ENCODE measurements around the gene LMOD2.
A peak's percentile ranks its signal among the peaks of the same experiment; 100 is the strongest.

The LMOD2 gene

DNA sequence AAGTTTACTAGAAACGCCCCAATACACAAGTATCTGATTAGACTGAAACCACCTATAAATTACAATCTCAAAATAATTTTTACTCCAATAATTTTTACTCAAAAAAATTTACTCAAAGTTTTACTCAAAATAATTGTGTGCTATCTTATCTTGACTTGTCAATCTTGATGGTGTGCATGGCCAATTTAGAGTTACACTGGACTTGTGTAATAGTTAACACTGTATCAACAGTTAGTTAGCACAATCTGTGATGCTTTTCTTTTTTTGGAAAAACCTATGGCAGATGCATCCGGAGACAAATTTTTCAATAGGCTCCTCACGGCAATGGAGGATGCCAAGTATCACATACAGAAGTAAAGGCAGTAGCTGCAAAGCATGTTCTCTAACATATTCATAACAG is 24.9 kb downstream of the LMOD2 start:
- POLR2A ChIA-PET = no interaction called here
- CTCF ChIA-PET = interaction anchor here (1.3 to 2.9 kb wide), 3 partner anchors 11 to 185 kb away, joined by 3 to 9 read pairs (median 5); no protein-coding TSS in a partner anchor

DNA sequence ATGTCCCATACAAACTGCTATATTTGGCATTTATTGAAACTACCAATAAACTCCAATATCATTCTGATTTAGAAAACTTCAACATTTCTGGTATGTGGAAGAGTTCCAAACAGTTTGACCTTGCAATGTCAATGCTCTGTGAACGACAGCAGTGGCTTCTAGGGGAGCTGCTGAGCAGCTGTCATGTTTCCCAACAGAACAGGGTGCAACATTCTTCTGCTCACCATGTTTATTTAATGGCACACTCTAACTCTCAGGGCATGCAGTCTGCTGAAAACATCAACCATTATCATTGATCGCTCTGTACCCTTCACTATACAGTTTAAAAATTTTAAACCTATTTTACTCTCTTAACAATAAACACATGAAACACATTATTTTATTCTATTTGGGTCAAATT is 25.9 kb downstream of the LMOD2 start:
- ChIA-PET CTCF (interaction anchor here (0.6 to 2.9 kb wide), 12 partner anchors 12 to 193 kb away, joined by 3 to 9 read pairs (median 4); partner anchors contain the start of gene WASL), POLR2A (no interaction called here)
- 100% methylated on average over 1 of the region's 2 CpGs for WGBS (ENCODE audit: insufficient coverage)
- no peaks in the 10 kb centered on the region for H3K4me1 ChIP-seq (ENCODE audit: control extremely low read depth in 1 of 4, control insufficient read depth in 4 of 4, insufficient read depth in 4 of 4, low read length in 3 of 4)
- no peaks in the 10 kb centered on the region for H3K27me3 ChIP-seq (replicated peaks in 2 of 5; ENCODE audit: control insufficient read depth in 4 of 5, insufficient read depth in 5 of 5, low read length in 4 of 5)
- H3K27ac ChIP-seq (ENCODE audit: insufficient read depth in 1 of 2, low read depth in 1 of 2, low read length in 2 of 2, poor library complexity in 1 of 2, severe bottlenecking in 2 of 2) = no peak overlapping the region
- no peak for DNase-seq
- H3K36me3 ChIP-seq (ENCODE audit: control insufficient read depth in 4 of 4, insufficient read depth in 4 of 4, low read length in 3 of 4) = peaks cover 8 to 22% (median 14%) of the 10 kb centered on the region in 4 experiments
- no peak overlapping the region for H3K4me3 ChIP-seq (ENCODE audit: control insufficient read depth in 1 of 7, extremely low read depth in 1 of 7, insufficient read depth in 4 of 7, low read depth in 2 of 7, low read length in 6 of 7)
- H3K9me3 ChIP-seq (ENCODE audit: control extremely low read depth in 1 of 5, control insufficient read depth in 4 of 5, insufficient read depth in 2 of 5, low read depth in 1 of 5, low read length in 4 of 5) = no peaks in the 10 kb centered on the region

More for the DNA sequence above, 24.9 kb downstream of the LMOD2 start:
- H3K36me3 ChIP-seq (ENCODE audit: control insufficient read depth in 4 of 4, insufficient read depth in 4 of 4, low read length in 3 of 4) = peaks cover 8 to 22% (median 14%) of the 10 kb centered on the region in 4 experiments
- no peaks in the 10 kb centered on the region for H3K9me3 ChIP-seq (ENCODE audit: control extremely low read depth in 1 of 5, control insufficient read depth in 4 of 5, insufficient read depth in 2 of 5, low read depth in 1 of 5, low read length in 4 of 5)
- H3K27me3 ChIP-seq (replicated peaks in 2 of 5; ENCODE audit: control insufficient read depth in 4 of 5, insufficient read depth in 5 of 5, low read length in 4 of 5) = no peaks in the 10 kb centered on the region
- no CpG with 5 or more reads among the region's 3 CpGs for WGBS (ENCODE audit: insufficient coverage)
- DNase-seq = no peak
- no peak overlapping the region for H3K27ac ChIP-seq (ENCODE audit: insufficient read depth in 1 of 2, low read depth in 1 of 2, low read length in 2 of 2, poor library complexity in 1 of 2, severe bottlenecking in 2 of 2)
- H3K4me1 ChIP-seq (ENCODE audit: control extremely low read depth in 1 of 4, control insufficient read depth in 4 of 4, insufficient read depth in 4 of 4, low read length in 3 of 4) = no peaks in the 10 kb centered on the region
- no peak overlapping the region for H3K4me3 ChIP-seq (ENCODE audit: control insufficient read depth in 1 of 7, extremely low read depth in 1 of 7, insufficient read depth in 4 of 7, low read depth in 2 of 7, low read length in 6 of 7)

DNA sequence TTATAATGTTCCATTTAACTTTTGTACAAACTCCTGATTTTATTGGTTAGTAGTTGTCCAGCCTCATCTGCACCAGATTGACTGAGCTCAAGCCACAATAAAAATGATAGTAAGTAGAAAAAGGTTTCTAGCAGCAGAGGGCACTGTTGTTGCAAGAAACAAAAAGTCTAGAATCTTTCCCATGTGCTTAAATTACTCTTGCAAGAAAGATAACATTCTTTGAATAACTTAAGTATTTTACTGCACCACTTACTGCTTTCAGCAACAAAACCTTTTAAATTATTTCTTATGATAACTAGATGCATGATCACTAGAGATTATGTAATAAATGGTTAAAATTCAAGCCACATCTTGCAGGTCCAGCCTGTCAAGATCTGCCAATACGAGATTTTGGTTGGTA is 27.0 kb downstream of the LMOD2 start:
- CTCF ChIA-PET = interaction anchor here (0.7 to 1.6 kb wide), 14 partner anchors 8 to 192 kb away, joined by 3 to 7 read pairs (median 4); no protein-coding TSS in a partner anchor
- DNase-seq = peak; percentile 48 to 76 (median 71)
- Histone ChIP-seq H3K36me3 (ENCODE audit: control insufficient read depth in 4 of 4, insufficient read depth in 4 of 4, low read length in 3 of 4) (peaks cover 11 to 29% (median 17%) of the 10 kb centered on the region in 4 experiments), H3K9me3 (ENCODE audit: control extremely low read depth in 1 of 5, control insufficient read depth in 4 of 5, insufficient read depth in 2 of 5, low read depth in 1 of 5, low read length in 4 of 5) (no peaks in the 10 kb centered on the region), H3K4me3 (ENCODE audit: control insufficient read depth in 1 of 7, extremely low read depth in 1 of 7, insufficient read depth in 4 of 7, low read depth in 2 of 7, low read length in 6 of 7) (no peak overlapping the region), H3K27ac (ENCODE audit: insufficient read depth in 1 of 2, low read depth in 1 of 2, low read length in 2 of 2, poor library complexity in 1 of 2, severe bottlenecking in 2 of 2) (no peak overlapping the region), H3K27me3 (replicated peaks in 2 of 5; ENCODE audit: control insufficient read depth in 4 of 5, insufficient read depth in 5 of 5, low read length in 4 of 5) (no peaks in the 10 kb centered on the region), H3K4me1 (ENCODE audit: control extremely low read depth in 1 of 4, control insufficient read depth in 4 of 4, insufficient read depth in 4 of 4, low read length in 3 of 4) (no peaks in the 10 kb centered on the region)
- no CpG with 5 or more reads among the region's 1 CpG for WGBS (ENCODE audit: insufficient coverage)
- POLR2A ChIA-PET = no interaction called here

DNA sequence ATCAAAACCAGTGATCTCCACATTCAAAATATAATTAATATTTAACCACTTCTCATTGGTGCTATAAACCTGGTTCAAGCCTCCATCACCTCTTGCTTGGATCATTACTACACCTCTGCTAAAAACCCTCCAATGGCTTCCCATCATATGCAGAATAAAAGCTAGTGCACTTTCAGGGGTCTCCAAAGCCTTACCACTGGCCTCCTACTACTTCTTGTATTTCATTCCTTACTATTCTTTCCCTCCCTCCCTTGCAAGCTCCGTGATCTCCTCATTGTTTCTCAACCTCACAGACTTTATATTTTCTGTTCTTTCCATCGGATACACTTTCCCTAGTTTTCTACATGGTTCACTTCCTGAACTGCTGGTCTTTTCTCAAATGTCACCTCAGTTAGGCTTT is 31.5 kb downstream of the LMOD2 start:
- CTCF ChIA-PET = interaction anchor here (1.3 kb wide), 1 partner anchor 178 kb away, joined by 4 read pairs; no protein-coding TSS in a partner anchor
- Histone ChIP-seq H3K4me3 (ENCODE audit: control insufficient read depth in 1 of 7, extremely low read depth in 1 of 7, insufficient read depth in 4 of 7, low read depth in 2 of 7, low read length in 6 of 7) (no peak overlapping the region), H3K36me3 (ENCODE audit: control insufficient read depth in 4 of 4, insufficient read depth in 4 of 4, low read length in 3 of 4) (peaks cover 9 to 38% (median 28%) of the 10 kb centered on the region in 4 experiments), H3K9me3 (ENCODE audit: control extremely low read depth in 1 of 5, control insufficient read depth in 4 of 5, insufficient read depth in 2 of 5, low read depth in 1 of 5, low read length in 4 of 5) (no peaks in the 10 kb centered on the region), H3K27ac (ENCODE audit: insufficient read depth in 1 of 2, low read depth in 1 of 2, low read length in 2 of 2, poor library complexity in 1 of 2, severe bottlenecking in 2 of 2) (no peak overlapping the region), H3K27me3 (replicated peaks in 2 of 5; ENCODE audit: control insufficient read depth in 4 of 5, insufficient read depth in 5 of 5, low read length in 4 of 5) (no peaks in the 10 kb centered on the region), H3K4me1 (ENCODE audit: control extremely low read depth in 1 of 4, control insufficient read depth in 4 of 4, insufficient read depth in 4 of 4, low read length in 3 of 4) (no peaks in the 10 kb centered on the region)
- DNase-seq = no peak
- WGBS (ENCODE audit: insufficient coverage) = 100% methylated on average over 2 of the region's 2 CpGs
- POLR2A ChIA-PET = no interaction called here

DNA sequence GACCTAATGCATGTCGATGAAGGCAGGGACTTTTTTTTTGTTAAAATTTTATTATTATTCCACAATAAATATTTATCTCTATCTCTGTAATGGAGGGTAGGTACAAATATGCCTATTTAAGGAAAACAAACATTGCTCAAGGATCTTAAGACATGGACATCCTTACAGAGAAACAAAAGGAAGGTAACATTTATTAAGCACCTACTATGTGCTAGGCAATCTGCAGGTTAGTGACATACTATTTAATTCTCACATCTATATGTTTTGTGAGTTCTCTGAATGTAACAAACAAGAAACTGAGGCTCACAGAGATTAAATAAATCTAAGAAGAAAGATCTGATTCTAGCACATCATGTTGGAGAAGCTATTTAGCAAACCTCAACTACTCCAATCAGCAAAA is 32.1 kb downstream of the LMOD2 start:
- Histone ChIP-seq H3K4me3 (ENCODE audit: control insufficient read depth in 1 of 7, extremely low read depth in 1 of 7, insufficient read depth in 4 of 7, low read depth in 2 of 7, low read length in 6 of 7) (no peak overlapping the region), H3K9me3 (ENCODE audit: control extremely low read depth in 1 of 5, control insufficient read depth in 4 of 5, insufficient read depth in 2 of 5, low read depth in 1 of 5, low read length in 4 of 5) (no peaks in the 10 kb centered on the region), H3K27ac (ENCODE audit: insufficient read depth in 1 of 2, low read depth in 1 of 2, low read length in 2 of 2, poor library complexity in 1 of 2, severe bottlenecking in 2 of 2) (no peak overlapping the region), H3K4me1 (ENCODE audit: control extremely low read depth in 1 of 4, control insufficient read depth in 4 of 4, insufficient read depth in 4 of 4, low read length in 3 of 4) (no peaks in the 10 kb centered on the region), H3K36me3 (ENCODE audit: control insufficient read depth in 4 of 4, insufficient read depth in 4 of 4, low read length in 3 of 4) (peaks cover 11 to 43% (median 32%) of the 10 kb centered on the region in 4 experiments), H3K27me3 (replicated peaks in 2 of 5; ENCODE audit: control insufficient read depth in 4 of 5, insufficient read depth in 5 of 5, low read length in 4 of 5) (no peaks in the 10 kb centered on the region)
- WGBS (ENCODE audit: insufficient coverage) = no CpG with 5 or more reads among the region's 1 CpG
- ChIA-PET CTCF (interaction anchor here (0.6 to 1.1 kb wide), 2 partner anchors 177 to 184 kb away, joined by 3 read pairs; no protein-coding TSS in a partner anchor), POLR2A (no interaction called here)
- DNase-seq = no peak

DNA sequence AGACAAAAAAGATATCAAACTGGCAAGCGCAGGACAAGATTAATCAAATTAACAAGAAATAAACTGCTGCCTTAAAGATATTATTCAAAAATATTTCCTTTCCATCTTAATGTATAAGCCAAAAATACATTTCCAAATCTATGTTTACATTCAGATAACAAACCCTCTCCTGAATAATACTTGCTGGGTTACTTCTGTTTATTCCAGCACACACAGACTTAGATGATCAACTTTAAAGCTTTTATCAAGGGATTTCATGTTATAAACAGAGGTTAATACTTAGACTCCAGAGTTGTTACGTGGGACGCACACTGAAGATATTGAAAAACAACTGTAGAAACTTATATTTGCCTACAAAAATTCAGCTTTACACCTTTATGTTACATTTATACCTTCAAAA is 33.6 kb downstream of the LMOD2 start:
- Histone ChIP-seq H3K36me3 (ENCODE audit: control insufficient read depth in 4 of 4, insufficient read depth in 4 of 4, low read length in 3 of 4) (peaks cover 13 to 42% (median 25%) of the 10 kb centered on the region in 4 experiments), H3K27ac (ENCODE audit: insufficient read depth in 1 of 2, low read depth in 1 of 2, low read length in 2 of 2, poor library complexity in 1 of 2, severe bottlenecking in 2 of 2) (no peak overlapping the region)

DNA sequence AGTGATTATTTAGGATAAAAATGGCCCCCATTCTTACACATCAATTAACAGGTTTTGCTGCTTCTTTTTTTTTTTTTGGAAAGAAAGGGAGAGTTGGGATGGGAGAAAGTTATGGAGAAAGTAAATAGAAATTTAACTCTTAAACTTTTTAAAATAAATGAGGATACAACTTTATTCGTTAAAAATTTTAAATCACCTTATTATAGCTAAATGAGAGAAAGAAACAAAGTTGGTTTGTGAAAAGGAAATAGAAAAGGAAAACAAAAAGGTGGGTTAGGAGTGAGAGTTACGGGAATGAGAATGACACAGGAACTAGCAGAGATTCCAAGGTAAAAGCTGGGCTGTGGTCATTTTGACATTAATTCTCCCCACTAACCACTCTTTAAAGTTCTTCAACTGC is 34.9 kb downstream of the LMOD2 start:
- POLR2A ChIA-PET = no interaction called here

More for the DNA sequence above, 33.6 kb downstream of the LMOD2 start:
- Histone ChIP-seq H3K27me3 (replicated peaks in 2 of 5; ENCODE audit: control insufficient read depth in 4 of 5, insufficient read depth in 5 of 5, low read length in 4 of 5) (no peaks in the 10 kb centered on the region), H3K9me3 (ENCODE audit: control extremely low read depth in 1 of 5, control insufficient read depth in 4 of 5, insufficient read depth in 2 of 5, low read depth in 1 of 5, low read length in 4 of 5) (no peaks in the 10 kb centered on the region), H3K4me3 (ENCODE audit: control insufficient read depth in 1 of 7, extremely low read depth in 1 of 7, insufficient read depth in 4 of 7, low read depth in 2 of 7, low read length in 6 of 7) (no peak overlapping the region), H3K4me1 (ENCODE audit: control extremely low read depth in 1 of 4, control insufficient read depth in 4 of 4, insufficient read depth in 4 of 4, low read length in 3 of 4) (no peaks in the 10 kb centered on the region)
- ChIA-PET CTCF (interaction anchor here (1.0 kb wide), 1 partner anchor 14 kb away, joined by 3 read pairs; no protein-coding TSS in a partner anchor), POLR2A (no interaction called here)
- WGBS (ENCODE audit: insufficient coverage) = 93% methylated on average over 3 of the region's 3 CpGs
- no peak for DNase-seq

More for the DNA sequence above, 34.9 kb downstream of the LMOD2 start:
- no peak for DNase-seq
- H3K4me1 ChIP-seq (ENCODE audit: control extremely low read depth in 1 of 4, control insufficient read depth in 4 of 4, insufficient read depth in 4 of 4, low read length in 3 of 4) = no peaks in the 10 kb centered on the region
- WGBS (ENCODE audit: insufficient coverage) = no CpG with 5 or more reads among the region's 2 CpGs
- no peaks in the 10 kb centered on the region for H3K27me3 ChIP-seq (replicated peaks in 2 of 5; ENCODE audit: control insufficient read depth in 4 of 5, insufficient read depth in 5 of 5, low read length in 4 of 5)
- no peak overlapping the region for H3K4me3 ChIP-seq (ENCODE audit: control insufficient read depth in 1 of 7, extremely low read depth in 1 of 7, insufficient read depth in 4 of 7, low read depth in 2 of 7, low read length in 6 of 7)
- CTCF ChIA-PET = interaction anchor here (1.2 to 2.6 kb wide), 3 partner anchors 8 to 95 kb away, joined by 3 to 10 read pairs (median 4); no protein-coding TSS in a partner anchor
- H3K9me3 ChIP-seq (ENCODE audit: control extremely low read depth in 1 of 5, control insufficient read depth in 4 of 5, insufficient read depth in 2 of 5, low read depth in 1 of 5, low read length in 4 of 5) = no peaks in the 10 kb centered on the region
- H3K36me3 ChIP-seq (ENCODE audit: control insufficient read depth in 4 of 4, insufficient read depth in 4 of 4, low read length in 3 of 4) = peaks cover 17 to 51% (median 27%) of the 10 kb centered on the region in 4 experiments
- H3K27ac ChIP-seq (ENCODE audit: insufficient read depth in 1 of 2, low read depth in 1 of 2, low read length in 2 of 2, poor library complexity in 1 of 2, severe bottlenecking in 2 of 2) = no peak overlapping the region
